ENCODE measurements around the gene PRPSAP1. TPM values are rescaled to one million over a fixed set of nuclear protein-coding genes. Genes with fewer than 3 reads are reported as not detected.

PRPSAP1 gene
- total RNA-seq, 2 experiments from 2014 or later, result 10.8 to 12.1 TPM

GRCh38 chr17:76384222-76384986, 30.7 kb upstream of the PRPSAP1 start, which contains the start of gene SPHK1:
Gene SPHK1 (plus strand): TSS chr17:76384609. CDS start chr17:76385645, 1,036 bp downstream.
- H3K36me3 ChIP-seq (ENCODE audit: insufficient read depth, low read length), result no peaks in the 10 kb centered on the region
- Mint-ChIP-seq H3K4me3 (peak within 1 kb of the TSS; percentile 92), H3K4me1 (ENCODE audit: low read depth) (peaks cover 6% of the 10 kb centered on the region), H3K36me3 (ENCODE audit: low read depth) (peaks cover 4% of the 10 kb centered on the region), H3K27me3 (peaks cover 4% of the 10 kb centered on the region), H3K9me3 (no peaks in the 10 kb centered on the region), H3K27ac (no peak within 1 kb of the TSS)
- TF ChIP-seq, protein P1, sequence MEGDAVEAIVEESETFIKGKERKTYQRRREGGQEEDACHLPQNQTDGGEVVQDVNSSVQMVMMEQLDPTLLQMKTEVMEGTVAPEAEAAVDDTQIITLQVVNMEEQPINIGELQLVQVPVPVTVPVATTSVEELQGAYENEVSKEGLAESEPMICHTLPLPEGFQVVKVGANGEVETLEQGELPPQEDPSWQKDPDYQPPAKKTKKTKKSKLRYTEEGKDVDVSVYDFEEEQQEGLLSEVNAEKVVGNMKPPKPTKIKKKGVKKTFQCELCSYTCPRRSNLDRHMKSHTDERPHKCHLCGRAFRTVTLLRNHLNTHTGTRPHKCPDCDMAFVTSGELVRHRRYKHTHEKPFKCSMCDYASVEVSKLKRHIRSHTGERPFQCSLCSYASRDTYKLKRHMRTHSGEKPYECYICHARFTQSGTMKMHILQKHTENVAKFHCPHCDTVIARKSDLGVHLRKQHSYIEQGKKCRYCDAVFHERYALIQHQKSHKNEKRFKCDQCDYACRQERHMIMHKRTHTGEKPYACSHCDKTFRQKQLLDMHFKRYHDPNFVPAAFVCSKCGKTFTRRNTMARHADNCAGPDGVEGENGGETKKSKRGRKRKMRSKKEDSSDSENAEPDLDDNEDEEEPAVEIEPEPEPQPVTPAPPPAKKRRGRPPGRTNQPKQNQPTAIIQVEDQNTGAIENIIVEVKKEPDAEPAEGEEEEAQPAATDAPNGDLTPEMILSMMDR (IDR thresholded peaks at IDR 0.05), result no peak
- CTCF ChIA-PET, result interaction anchor here (1.3 to 3.6 kb wide), 5 partner anchors 14 to 119 kb away, joined by 3 to 31 read pairs (median 11); partner anchors contain the start of genes PRPSAP1 and UBALD2
- no peak within 1 kb of the TSS for H3K27ac ChIP-seq (ENCODE audit: low read depth in 1 of 2, low read length in 2 of 2)
- H3K27me3 ChIP-seq (ENCODE audit: control insufficient read depth in 1 of 2, insufficient read depth in 2 of 2, low read length in 2 of 2), result peaks cover 4 to 7% of the 10 kb centered on the region in 2 experiments
- POLR2A ChIA-PET, result interaction anchor here (0.7 to 4.8 kb wide), 7 partner anchors 14 to 404 kb away, joined by 3 to 37 read pairs (median 4); partner anchors contain the start of genes PRPSAP1 and RHBDF2
- peaks cover 33% of the 10 kb centered on the region for H3K4me1 ChIP-seq (ENCODE audit: insufficient read depth, low read length)
- ATAC-seq (ENCODE audit: poor library complexity), result peak; percentile 40
- intact Hi-C loops (cut with DNase I, micrococcal nuclease), result loop anchor here (2.0 to 10.0 kb wide), 2 partner anchors 32 to 400 kb away; partner anchors contain the start of gene PRPSAP1 (in 1 of the 2)
- no peaks in the 10 kb centered on the region for H3K9me3 ChIP-seq (ENCODE audit: control insufficient read depth in 1 of 2, insufficient read depth in 1 of 2, low read length in 2 of 2)
- peak in 12 of 14 experiments; percentile 23 to 80 (median 55) for DNase-seq
- H3K4me3 ChIP-seq (ENCODE audit: low read length), result peak within 1 kb of the TSS; percentile 62

DNA sequence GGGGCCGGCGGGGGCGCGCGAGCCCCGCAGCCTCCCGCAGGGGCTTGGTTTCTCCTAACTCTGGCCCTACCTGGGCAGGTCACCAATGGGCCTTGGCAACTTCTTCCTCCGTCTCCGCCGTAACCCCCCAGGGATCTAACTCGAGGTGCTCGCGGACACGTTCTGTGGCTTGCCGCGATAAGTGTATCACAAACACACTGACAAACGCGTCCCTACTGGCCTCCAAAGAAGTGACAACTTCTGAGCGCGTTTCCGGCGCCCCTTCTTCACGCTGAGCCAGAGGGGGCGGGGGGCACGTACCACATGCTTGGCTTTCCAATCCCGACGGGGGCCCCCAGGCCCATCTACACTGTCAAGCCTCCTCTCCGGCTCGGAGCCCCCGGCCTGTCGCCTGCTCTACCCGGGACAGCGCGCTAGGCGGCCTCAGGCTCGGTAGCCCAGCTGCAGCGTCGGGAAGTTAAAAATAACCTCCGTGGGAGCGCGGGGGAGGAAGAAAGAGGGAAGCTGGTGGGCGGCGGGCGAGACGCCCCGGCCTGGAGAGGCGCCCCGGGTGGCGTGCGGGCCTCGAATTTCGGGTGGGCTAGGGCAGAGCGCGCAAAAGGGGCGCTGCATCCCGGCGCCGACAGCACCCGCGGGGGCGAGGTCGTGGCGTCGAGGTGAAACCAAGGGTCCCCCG, 30.0 kb upstream of the PRPSAP1 start:
- no peaks in the 10 kb centered on the region for H3K36me3 Mint-ChIP-seq (ENCODE audit: low read depth)
- Histone ChIP-seq H3K4me1 (ENCODE audit: insufficient read depth, low read length) (peaks cover 33% of the 10 kb centered on the region), H3K27ac (ENCODE audit: low read depth in 1 of 2, low read length in 2 of 2) (no peak overlapping the region), H3K27me3 (ENCODE audit: control insufficient read depth in 1 of 2, insufficient read depth in 2 of 2, low read length in 2 of 2) (peaks cover 4 to 7% of the 10 kb centered on the region in 2 experiments), H3K9me3 (ENCODE audit: control insufficient read depth in 1 of 2, insufficient read depth in 1 of 2, low read length in 2 of 2) (no peaks in the 10 kb centered on the region), H3K4me3 (ENCODE audit: low read length) (peak overlapping the region; percentile 62), H3K36me3 (ENCODE audit: insufficient read depth, low read length) (no peaks in the 10 kb centered on the region)
- H3K4me3 Mint-ChIP-seq, result peak overlapping the region; percentile 92
- intact Hi-C loops (cut with DNase I, micrococcal nuclease), result loop anchor here (2.0 to 10.0 kb wide), 2 partner anchors 31 to 399 kb away; partner anchors contain the start of gene PRPSAP1 (in 1 of the 2)
- no peak overlapping the region for H3K27ac Mint-ChIP-seq
- TF ChIP-seq, protein P1 (IDR thresholded peaks at IDR 0.05), result no peak
- H3K9me3 Mint-ChIP-seq, result no peaks in the 10 kb centered on the region
- H3K27me3 Mint-ChIP-seq, result peaks cover 4% of the 10 kb centered on the region
- CTCF ChIA-PET, result interaction anchor here (3.6 kb wide), 1 partner anchor 14 kb away, joined by 31 read pairs; no protein-coding TSS in a partner anchor
- DNase-seq (peak in 13 of 14 experiments; percentile 14 to 70 (median 31)), ATAC-seq (ENCODE audit: poor library complexity) (peak; percentile 30)
- peaks cover 6% of the 10 kb centered on the region for H3K4me1 Mint-ChIP-seq (ENCODE audit: low read depth)
- POLR2A ChIA-PET, result interaction anchor here (0.8 to 4.8 kb wide), 8 partner anchors 15 to 404 kb away, joined by 3 to 37 read pairs (median 4); partner anchors contain the start of genes PRPSAP1 and RHBDF2
